Tibial artery (tissue), 4 donors: ENCODE measurements around the gene OR4P4.

Source experiments
- DNase-seq, 2 donors: peaks; one replicate each; pipeline ENCODE4 v3.0.0-alpha.2; 2019
- H3K27ac ChIP-seq, 2 donors: fragments of 200-600 bp; sonication (generic) in 1 of 2; 1 replicate in 1 of 2; 2 replicates in 1 of 2; pipeline ENCODE4 v1.5.1; 2018 to 2019; ENCODE audit warnings: mild to moderate bottlenecking in 1 of 2
- H3K27me3 ChIP-seq, 2 donors: fragments of 200-600 bp; sonication (generic) in 1 of 2; one replicate each; pipeline versions ENCODE4 v1.5.1 to v1.6.0; 2016 to 2019
- H3K36me3 ChIP-seq, 3 donors: fragments of 200-600 bp; sonication (generic) in 2 of 3; one replicate each; pipeline ENCODE4 v1.5.1; 2016 to 2019; ENCODE audit warnings: mild to moderate bottlenecking in 2 of 3
- H3K4me1 ChIP-seq, 4 donors: fragments of 200-600 bp; sonication (generic) in 2 of 4; 1 replicate in 3 of 4; 2 replicates in 1 of 4; pipeline ENCODE4 v1.5.1; 2016 to 2019
- H3K4me3 ChIP-seq, 2 donors: fragments of 200-600 bp; sonication (generic) in 1 of 2; 1 replicate in 1 of 2; 2 replicates in 1 of 2; pipeline ENCODE4 v1.5.1; 2018 to 2019; ENCODE audit warnings: mild to moderate bottlenecking in 2 of 2
- H3K9me3 ChIP-seq, 3 donors: fragments of 200-600 bp; sonication (generic) in 1 of 3; one replicate each; pipeline ENCODE4 v1.5.1; 2016 to 2019
- CTCF ChIP-seq, 2 experiments: fragments of 200-600 bp in 1 of 2; fragments of 450-650 bp in 1 of 2; IDR thresholded peaks; one replicate each; pipeline ENCODE4 v1.5.1; 2017 to 2019; ENCODE audit warnings: antibody characterized with exemption in 2 of 2, mild to moderate bottlenecking in 1 of 2, moderate library complexity in 1 of 2
- intact Hi-C: fragments of 100-400 bp; cut with DNase I; formaldehyde crosslinking; loops from one replicate; pipeline ENCODE4 v1.15.0; 2023; ENCODE audit warnings: low total_unique reads

The OR4P4 gene

GRCh38 chr11:55634813-55635212, at the start of gene OR4P4:
Gene OR4P4, plus strand, starts transcription at chr11:55635113.
- TF ChIP-seq CTCF (IDR thresholded peaks at IDR 0.05) = no peak
- Histone ChIP-seq H3K36me3 (no peaks in the 10 kb centered on the region), H3K27ac (no peak within 1 kb of the TSS), H3K4me1 (no peaks in the 10 kb centered on the region), H3K9me3 (no peaks in the 10 kb centered on the region), H3K27me3 (no peaks in the 10 kb centered on the region), H3K4me3 (no peak within 1 kb of the TSS)
- no peak for DNase-seq
- intact Hi-C loops = no loop called here

GRCh38 chr11:55607545-55607944, 27.4 kb upstream of the OR4P4 start, which contains the start of gene OR4C11:
Gene OR4C11, minus strand, starts transcription at chr11:55607645. Its CDS starts 3,272 bp downstream, at chr11:55604373.
- Histone ChIP-seq H3K4me3 (no peak within 1 kb of the TSS), H3K36me3 (no peaks in the 10 kb centered on the region), H3K4me1 (no peaks in the 10 kb centered on the region), H3K9me3 (no peaks in the 10 kb centered on the region), H3K27me3 (no peaks in the 10 kb centered on the region), H3K27ac (no peak within 1 kb of the TSS)
- no peak for DNase-seq
- no peak for TF ChIP-seq CTCF (IDR thresholded peaks at IDR 0.05)
- intact Hi-C loops = no loop called here

- no peaks in the 10 kb centered on the region for H3K9me3 ChIP-seq
- DNase-seq = no peak
- no peaks in the 10 kb centered on the region for H3K36me3 ChIP-seq
- H3K4me3 ChIP-seq = no peak overlapping the region
- H3K27me3 ChIP-seq = no peaks in the 10 kb centered on the region
- intact Hi-C loops = no loop called here
- H3K4me1 ChIP-seq = no peaks in the 10 kb centered on the region
- H3K27ac ChIP-seq = no peak overlapping the region
- TF ChIP-seq CTCF (IDR thresholded peaks at IDR 0.05) = no peak
These were observed 10.4 kb upstream of the OR4P4 start for GRCh38 chr11:55624531-55624930.

GRCh38 chr11:55648027-55648426, 13.1 kb downstream of the OR4P4 start, which contains the start of gene OR4S2:
Gene OR4S2, plus strand, starts transcription at chr11:55648327. Its CDS starts 2,577 bp downstream, at chr11:55650904.
- Histone ChIP-seq H3K9me3 (no peaks in the 10 kb centered on the region), H3K4me1 (no peaks in the 10 kb centered on the region), H3K27me3 (no peaks in the 10 kb centered on the region), H3K36me3 (no peaks in the 10 kb centered on the region), H3K27ac (no peak within 1 kb of the TSS), H3K4me3 (no peak within 1 kb of the TSS)
- DNase-seq = no peak
- no peak for TF ChIP-seq CTCF (IDR thresholded peaks at IDR 0.05)
- intact Hi-C loops = no loop called here

GRCh38 chr11:55652560-55652959, 17.6 kb downstream of the OR4P4 start:
- no peaks in the 10 kb centered on the region for H3K4me1 ChIP-seq
- H3K27me3 ChIP-seq = no peaks in the 10 kb centered on the region
- intact Hi-C loops = no loop called here
- no peak for DNase-seq
- no peak for TF ChIP-seq CTCF (IDR thresholded peaks at IDR 0.05)
- no peaks in the 10 kb centered on the region for H3K36me3 ChIP-seq
- no peak overlapping the region for H3K4me3 ChIP-seq
- H3K27ac ChIP-seq = no peak overlapping the region
- no peaks in the 10 kb centered on the region for H3K9me3 ChIP-seq

GRCh38 chr11:55655096-55655495, 20.2 kb downstream of the OR4P4 start:
- DNase-seq = no peak
- TF ChIP-seq CTCF (IDR thresholded peaks at IDR 0.05) = no peak
- intact Hi-C loops = no loop called here

More at GRCh38 chr11:55655096-55655495, 20.2 kb downstream of the OR4P4 start:
- Histone ChIP-seq H3K9me3 (no peaks in the 10 kb centered on the region), H3K27me3 (no peaks in the 10 kb centered on the region), H3K4me3 (no peak overlapping the region), H3K27ac (no peak overlapping the region), H3K4me1 (no peaks in the 10 kb centered on the region), H3K36me3 (no peaks in the 10 kb centered on the region)
